ENCODE data around the gene KATNAL1. TPM values are rescaled to one million over a fixed set of nuclear protein-coding genes. Genes with fewer than 3 reads are reported as not detected.

Gene KATNAL1
- total RNA-seq, 1 experiment from 2014 or later = 11.2 TPM

DNA sequence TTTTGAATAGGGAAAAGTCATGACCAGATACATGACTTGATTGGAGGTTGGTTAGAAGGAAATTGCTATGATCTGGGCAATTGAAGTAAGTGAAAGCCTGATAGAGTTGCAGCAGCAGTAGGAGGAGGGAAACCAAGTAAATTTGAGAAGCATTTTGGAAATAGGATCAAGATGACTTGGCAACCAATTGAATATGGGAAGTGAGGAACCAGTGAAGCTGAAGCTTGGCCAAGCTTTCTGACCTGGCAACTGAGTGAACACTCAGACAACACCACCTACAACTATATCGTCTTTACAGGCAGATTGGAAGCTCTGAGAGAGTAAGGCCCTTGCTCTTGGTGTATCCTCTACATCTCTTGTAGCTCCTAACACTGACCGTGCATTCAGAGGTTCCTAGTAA, 16.2 kb upstream of the KATNAL1 start:
- Histone ChIP-seq H3K4ac (ENCODE audit: low read depth, low read length) (no peak overlapping the region), H2BK12ac (ENCODE audit: insufficient read length, low read depth, low read length) (no peak overlapping the region), H3K18ac (ENCODE audit: insufficient read length, low read depth, low read length) (no peak overlapping the region), H4K8ac (replicated peaks; ENCODE audit: insufficient read length, low read depth, low read length) (no peak overlapping the region), H3K79me2 (ENCODE audit: insufficient read depth, low read length) (no peaks in the 10 kb centered on the region), H3K27ac (ENCODE audit: insufficient read length, low read depth, low read length) (no peak overlapping the region), H3K9me3 (ENCODE audit: control insufficient read depth, low read depth, low read length) (no peaks in the 10 kb centered on the region), H2BK20ac (ENCODE audit: low read depth, low read length, poor library complexity, severe bottlenecking) (no peak overlapping the region), H3K27me3 (ENCODE audit: insufficient read depth, low read length) (no peaks in the 10 kb centered on the region), H2BK15ac (ENCODE audit: low read depth, low read length) (no peak overlapping the region), H3K23ac (ENCODE audit: insufficient read length, low read depth, low read length) (no peak overlapping the region), H3K4me1 (ENCODE audit: insufficient read depth, low read length) (no peaks in the 10 kb centered on the region), H4K5ac (ENCODE audit: insufficient read length, low read depth, low read length) (no peak overlapping the region), H2AFZ (ENCODE audit: low read length) (no peak overlapping the region), H3K23me2 (ENCODE audit: insufficient read length, low read depth, low read length, poor library complexity, severe bottlenecking) (no peaks in the 10 kb centered on the region), H4K91ac (ENCODE audit: insufficient read length, low read depth, low read length) (no peak overlapping the region), H3K4me2 (ENCODE audit: insufficient read depth, insufficient read length, low read length) (no peak overlapping the region), H3K56ac (ENCODE audit: insufficient read length, low read depth, low read length) (no peak overlapping the region), H2AK5ac (ENCODE audit: insufficient read length, low read length) (no peak overlapping the region), H2BK5ac (ENCODE audit: insufficient read length, low read length) (no peak overlapping the region), H2BK120ac (ENCODE audit: low read depth, low read length, poor library complexity, severe bottlenecking) (no peak overlapping the region), H3T11ph (ENCODE audit: low read length) (no peak overlapping the region), H3K9ac (ENCODE audit: extremely low read depth, insufficient read length, low read length) (no peak overlapping the region), H4K20me1 (ENCODE audit: control insufficient read depth, insufficient read depth, insufficient read length) (no peaks in the 10 kb centered on the region), H3K14ac (ENCODE audit: insufficient read depth, low read length) (no peak overlapping the region), H3K79me1 (ENCODE audit: insufficient read depth, low read depth, low read length, poor library complexity, severe bottlenecking) (no peaks in the 10 kb centered on the region)
- H3K9me3 Mint-ChIP-seq = peaks cover 0 to 28% of the 10 kb centered on the region in 2 experiments; a peak in 3 of 5 replicates
- no peak for DNase-seq
- whole genome bisulfite sequencing (ENCODE audit: extremely low coverage, insufficient read length, low lambda C conversion rate) = no CpG with 5 or more reads among the region's 2 CpGs
- H3K4me3 Mint-ChIP-seq = no peak overlapping the region
- H3K27ac Mint-ChIP-seq = no peak overlapping the region
- peaks cover 15% of the 10 kb centered on the region for H3K27me3 Mint-ChIP-seq (ENCODE audit: low read depth)
- H3K36me3 Mint-ChIP-seq (ENCODE audit: insufficient read depth in 1 of 3, low read depth in 3 of 3) = peaks cover 0 to 31% (median 6%) of the 10 kb centered on the region in 3 experiments; a peak in 3 of 7 replicates
- H3K4me1 Mint-ChIP-seq = no peaks in the 10 kb centered on the region
- no peak for TF ChIP-seq CTCF (conservative IDR thresholded peaks at IDR 0.05)
